NCI-H2107 treated with DMSO at 0.1 percent for 48 hours (cell line): ENCODE measurements around the gene TSPYL6.
"Not testable (repeated sequence)": the region's sequence is repeated elsewhere in the genome, so short reads cannot be mapped to it uniquely, and the experiment has no call there.

Experiments used
- DNase-seq: peaks from one replicate; lab custom pipeline; 2025; ENCODE audit not compliant: unreplicated experiment; lab: John Stamatoyannopoulos, UW

The TSPYL6 gene

GRCh38 chr2:54256091-54256694 is at the start of gene TSPYL6:
Gene TSPYL6, minus strand, starts transcription at chr2:54256229. Its CDS starts 78 bp downstream, at chr2:54256151.
- DNase-seq = no peak

GRCh38 chr2:54303631-54304030 is 47.6 kb upstream of the TSPYL6 start:
- DNase-seq = no peak

- no peak for DNase-seq
Measured at GRCh38 chr2:54298514-54298913, 42.5 kb upstream of the TSPYL6 start.

- DNase-seq = peak; percentile 31
Measured at GRCh38 chr2:54295911-54296310, 39.9 kb upstream of the TSPYL6 start.

GRCh38 chr2:54294665-54295064 is 38.6 kb upstream of the TSPYL6 start:
- not testable (repeated sequence) for DNase-seq

GRCh38 chr2:54290356-54291025 is 34.5 kb upstream of the TSPYL6 start:
- DNase-seq = no peak

- no peak for DNase-seq
Measured at GRCh38 chr2:54289917-54290316, 33.9 kb upstream of the TSPYL6 start.

- no peak for DNase-seq
Measured at GRCh38 chr2:54287532-54287931, 31.5 kb upstream of the TSPYL6 start.

- no peak for DNase-seq
Measured at GRCh38 chr2:54285451-54285850, 29.4 kb upstream of the TSPYL6 start.

GRCh38 chr2:54284826-54285225 is 28.8 kb upstream of the TSPYL6 start:
- no peak for DNase-seq

GRCh38 chr2:54279385-54279784 is 23.4 kb upstream of the TSPYL6 start:
- no peak for DNase-seq

GRCh38 chr2:54275541-54275940 is 19.5 kb upstream of the TSPYL6 start:
- DNase-seq = no peak

GRCh38 chr2:54274781-54275242 is 18.8 kb upstream of the TSPYL6 start:
- DNase-seq = peak; percentile 63

GRCh38 chr2:54271843-54272627 is 16.0 kb upstream of the TSPYL6 start:
- no peak for DNase-seq

- no peak for DNase-seq
Measured at GRCh38 chr2:54271189-54271588, 15.2 kb upstream of the TSPYL6 start.

GRCh38 chr2:54267577-54267976 is 11.5 kb upstream of the TSPYL6 start:
- no peak for DNase-seq

- not testable (repeated sequence) for DNase-seq
Measured at GRCh38 chr2:54265081-54265480, 9.1 kb upstream of the TSPYL6 start.

GRCh38 chr2:54262015-54262765 is 6.2 kb upstream of the TSPYL6 start:
- no peak for DNase-seq

- DNase-seq = no peak
Measured at GRCh38 chr2:54261537-54261936, 5.5 kb upstream of the TSPYL6 start.

- DNase-seq = no peak
Measured at GRCh38 chr2:54260241-54260595, 4.2 kb upstream of the TSPYL6 start.
